RWPE2 (cell line): ENCODE measurements around the gene DDAH1.

Experiments used
- ATAC-seq: fragments of 200-7000 bp; cut with Tn5 transposase; 3 replicates; pipeline ENCODE4 v1.9.1; 2021; ENCODE audit warnings: low read depth
- DNase-seq: peaks from one replicate; pipeline ENCODE4 v3.0.0-alpha.2; 2020; ENCODE audit warnings: low spot score
- H3K27ac ChIP-seq: fragments of 450-650 bp; 2 replicates; pipeline ENCODE4 v1.5.1; 2017; ENCODE audit warnings: mild to moderate bottlenecking; ENCODE audit not compliant: poor library complexity, severe bottlenecking
- H3K27me3 ChIP-seq: fragments of 250-450 bp; sonication (Bioruptor Pico); 2 replicates; pipeline ENCODE4 v1.5.1; 2021; ENCODE audit warnings: mild to moderate bottlenecking, moderate library complexity; ENCODE audit not compliant: insufficient read depth, poor library complexity, severe bottlenecking
- H3K36me3 ChIP-seq: fragments of 250-450 bp; sonication (Bioruptor Pico); 2 replicates; pipeline ENCODE4 v1.5.1; 2020; ENCODE audit warnings: low read depth, mild to moderate bottlenecking, moderate library complexity
- H3K4me1 ChIP-seq: fragments of 250-450 bp; sonication (Bioruptor Pico); 2 replicates; pipeline ENCODE4 v1.5.1; 2021; ENCODE audit warnings: mild to moderate bottlenecking, moderate library complexity; ENCODE audit not compliant: insufficient read depth, poor library complexity, severe bottlenecking
- H3K4me3 ChIP-seq: fragments of 250-450 bp; sonication (Bioruptor Pico); 2 replicates; pipeline ENCODE4 v1.5.1; 2021; ENCODE audit warnings: mild to moderate bottlenecking, moderate library complexity; ENCODE audit not compliant: severe bottlenecking
- H3K9me3 ChIP-seq: fragments of 250-450 bp; sonication (Bioruptor Pico); 2 replicates; pipeline ENCODE4 v1.5.1; 2021; ENCODE audit warnings: mild to moderate bottlenecking, moderate library complexity; ENCODE audit not compliant: severe bottlenecking
- TF ChIP-seq, protein P1 (sequence below): fragments of 450-650 bp; IDR thresholded peaks from one replicate; pipeline ENCODE4 v1.5.1; 2017; ENCODE audit warnings: mild to moderate bottlenecking, moderate library complexity; ENCODE audit not compliant: poor library complexity, severe bottlenecking

The DDAH1 gene

DNA sequence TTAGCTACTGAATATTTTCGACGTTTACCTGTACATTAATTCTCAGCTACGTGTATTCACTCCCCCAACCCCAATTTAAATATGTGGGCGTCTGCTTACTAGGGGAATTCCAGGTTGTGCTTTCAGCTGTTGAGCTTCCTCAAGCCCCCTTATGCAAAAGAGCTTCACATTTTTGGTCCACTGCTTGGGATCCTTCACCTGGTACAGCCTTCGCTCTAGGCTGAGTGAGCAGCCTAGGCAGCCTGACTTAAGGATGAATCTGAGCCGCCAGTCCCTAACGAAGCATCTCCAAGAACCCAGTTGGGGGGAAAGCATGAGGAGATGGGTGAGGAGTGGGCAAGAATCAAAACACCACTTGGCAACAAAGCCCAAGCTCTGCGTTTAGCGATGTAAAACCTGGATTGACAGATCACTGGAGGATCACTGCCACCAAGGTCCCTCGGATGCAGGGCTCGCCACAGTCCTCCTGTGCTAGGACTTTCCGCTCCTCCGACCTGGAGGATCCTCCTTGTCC is 189.2 kb downstream of the DDAH1 start:
- TF ChIP-seq, protein P1, sequence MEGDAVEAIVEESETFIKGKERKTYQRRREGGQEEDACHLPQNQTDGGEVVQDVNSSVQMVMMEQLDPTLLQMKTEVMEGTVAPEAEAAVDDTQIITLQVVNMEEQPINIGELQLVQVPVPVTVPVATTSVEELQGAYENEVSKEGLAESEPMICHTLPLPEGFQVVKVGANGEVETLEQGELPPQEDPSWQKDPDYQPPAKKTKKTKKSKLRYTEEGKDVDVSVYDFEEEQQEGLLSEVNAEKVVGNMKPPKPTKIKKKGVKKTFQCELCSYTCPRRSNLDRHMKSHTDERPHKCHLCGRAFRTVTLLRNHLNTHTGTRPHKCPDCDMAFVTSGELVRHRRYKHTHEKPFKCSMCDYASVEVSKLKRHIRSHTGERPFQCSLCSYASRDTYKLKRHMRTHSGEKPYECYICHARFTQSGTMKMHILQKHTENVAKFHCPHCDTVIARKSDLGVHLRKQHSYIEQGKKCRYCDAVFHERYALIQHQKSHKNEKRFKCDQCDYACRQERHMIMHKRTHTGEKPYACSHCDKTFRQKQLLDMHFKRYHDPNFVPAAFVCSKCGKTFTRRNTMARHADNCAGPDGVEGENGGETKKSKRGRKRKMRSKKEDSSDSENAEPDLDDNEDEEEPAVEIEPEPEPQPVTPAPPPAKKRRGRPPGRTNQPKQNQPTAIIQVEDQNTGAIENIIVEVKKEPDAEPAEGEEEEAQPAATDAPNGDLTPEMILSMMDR: no peak
- Histone ChIP-seq H3K36me3 (peaks cover 40% of the 10 kb centered on the region), H3K4me3 (peak overlapping the region; percentile 62), H3K4me1 (peaks cover 33% of the 10 kb centered on the region), H3K27me3 (no peaks in the 10 kb centered on the region), H3K27ac (peak overlapping the region; percentile 86), H3K9me3 (no peaks in the 10 kb centered on the region)
- ATAC-seq: no peak
- no peak for DNase-seq

DNA sequence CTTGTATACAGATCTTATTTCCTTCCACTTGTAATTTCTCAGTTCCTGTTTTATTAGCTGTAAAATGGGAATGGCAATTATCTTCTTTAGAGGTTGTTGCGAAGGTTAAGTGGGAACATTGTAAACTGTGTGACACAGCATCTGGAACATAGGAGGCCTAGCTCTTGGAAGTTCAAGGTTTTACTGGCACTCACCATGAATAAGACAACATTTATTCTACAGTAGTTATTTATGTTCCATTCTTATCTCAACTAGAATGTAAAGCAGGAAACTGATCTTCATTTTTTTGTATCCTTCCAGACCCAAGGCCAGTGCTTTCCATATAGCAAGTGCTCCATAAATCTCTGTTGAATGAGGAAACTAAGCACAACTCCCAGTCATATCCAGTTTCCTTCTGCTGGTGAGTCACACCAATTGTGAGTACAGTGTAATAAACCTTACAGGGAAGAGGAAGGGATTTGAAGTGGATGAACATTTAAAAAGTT is 189.9 kb downstream of the DDAH1 start:
- peak overlapping the region; percentile 86 for H3K27ac ChIP-seq
- DNase-seq: no peak
- H3K27me3 ChIP-seq: no peaks in the 10 kb centered on the region
- peak overlapping the region; percentile 62 for H3K4me3 ChIP-seq
- TF ChIP-seq, protein P1: no peak
- H3K4me1 ChIP-seq: peaks cover 33% of the 10 kb centered on the region
- ATAC-seq: peak; percentile 26; the same call in 2 of the 3 replicates
- peaks cover 48% of the 10 kb centered on the region for H3K36me3 ChIP-seq
- no peaks in the 10 kb centered on the region for H3K9me3 ChIP-seq

DNA sequence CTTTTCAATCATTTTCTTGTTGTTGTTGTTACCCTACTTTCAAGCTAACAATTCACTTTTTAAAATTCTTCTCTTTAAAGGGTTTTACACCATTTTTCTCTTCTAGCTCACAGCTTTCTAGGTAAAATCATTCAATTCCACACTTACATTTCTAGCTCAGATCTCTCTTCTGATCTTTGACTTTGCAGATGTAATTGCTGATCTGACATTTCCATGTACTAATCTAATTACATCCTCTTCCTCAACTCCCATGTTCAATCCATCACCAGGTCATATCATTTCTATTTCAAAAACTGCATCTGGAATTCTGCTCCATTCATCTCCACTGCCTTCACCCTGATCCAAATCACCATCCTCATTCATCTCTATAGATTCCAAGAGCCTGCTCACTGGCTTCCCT is 191.6 kb downstream of the DDAH1 start:
- H3K4me1 ChIP-seq: peaks cover 22% of the 10 kb centered on the region
- TF ChIP-seq, protein P1: no peak
- peaks cover 63% of the 10 kb centered on the region for H3K36me3 ChIP-seq
- H3K9me3 ChIP-seq: no peaks in the 10 kb centered on the region
- no peak for ATAC-seq
- DNase-seq: no peak
- no peaks in the 10 kb centered on the region for H3K27me3 ChIP-seq
- H3K4me3 ChIP-seq: no peak overlapping the region
- no peak overlapping the region for H3K27ac ChIP-seq

DNA sequence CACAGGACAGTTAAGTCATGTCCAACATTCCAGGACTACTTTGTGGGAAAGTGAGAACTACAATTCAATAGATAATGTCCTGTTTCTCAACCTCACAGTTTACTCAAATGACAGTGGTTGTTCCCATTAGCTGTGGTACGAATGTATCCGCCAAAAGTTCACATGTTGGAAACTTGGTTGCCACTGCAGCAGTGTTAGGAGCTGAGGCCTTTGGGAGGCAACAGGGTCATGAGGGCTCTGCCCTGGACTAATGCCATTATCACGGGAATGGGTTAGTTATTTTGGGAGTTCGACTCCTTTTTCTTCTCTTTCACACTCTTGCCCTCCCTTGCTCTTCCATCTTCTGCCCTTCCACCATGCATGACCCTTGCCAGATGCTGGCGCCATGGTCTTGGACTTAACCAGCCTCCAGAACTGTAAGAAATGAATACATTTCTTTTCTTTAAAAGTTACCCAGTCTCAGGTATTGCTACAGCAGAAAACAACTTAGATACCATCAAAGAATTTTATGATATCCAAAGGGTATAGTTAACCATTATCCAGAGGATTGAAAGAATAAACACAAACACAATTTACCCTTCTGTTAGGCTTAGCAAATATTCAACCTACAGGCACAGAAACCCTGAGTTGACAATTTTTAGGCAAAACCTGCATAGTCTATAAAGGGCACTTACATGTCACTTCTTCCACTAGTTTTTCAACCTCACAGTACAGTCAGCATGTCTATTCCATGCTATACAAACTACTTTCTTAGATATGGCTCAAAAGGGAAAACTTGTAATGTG is 196.0 kb downstream of the DDAH1 start:
- DNase-seq (no peak), ATAC-seq (no peak)
- TF ChIP-seq, protein P1: no peak
- H3K4me1 ChIP-seq: peaks cover under 1% of the 10 kb centered on the region
- H3K27ac ChIP-seq: no peak overlapping the region
- peaks cover 93% of the 10 kb centered on the region for H3K36me3 ChIP-seq
- H3K27me3 ChIP-seq: no peaks in the 10 kb centered on the region
- H3K9me3 ChIP-seq: no peaks in the 10 kb centered on the region
- no peak overlapping the region for H3K4me3 ChIP-seq
